GM21515 (cell line): ENCODE results near the gene EME2.
"Not testable (repeated sequence)": the region's sequence is repeated elsewhere in the genome, so short reads cannot be mapped to it uniquely, and the experiment has no call there.

Source experiments
- ATAC-seq: cut with Tn5 transposase; IDR thresholded peaks from one replicate; pipeline ENCODE4 v1.9.1; 2021; ENCODE audit not compliant: unreplicated experiment

EME2 gene

DNA sequence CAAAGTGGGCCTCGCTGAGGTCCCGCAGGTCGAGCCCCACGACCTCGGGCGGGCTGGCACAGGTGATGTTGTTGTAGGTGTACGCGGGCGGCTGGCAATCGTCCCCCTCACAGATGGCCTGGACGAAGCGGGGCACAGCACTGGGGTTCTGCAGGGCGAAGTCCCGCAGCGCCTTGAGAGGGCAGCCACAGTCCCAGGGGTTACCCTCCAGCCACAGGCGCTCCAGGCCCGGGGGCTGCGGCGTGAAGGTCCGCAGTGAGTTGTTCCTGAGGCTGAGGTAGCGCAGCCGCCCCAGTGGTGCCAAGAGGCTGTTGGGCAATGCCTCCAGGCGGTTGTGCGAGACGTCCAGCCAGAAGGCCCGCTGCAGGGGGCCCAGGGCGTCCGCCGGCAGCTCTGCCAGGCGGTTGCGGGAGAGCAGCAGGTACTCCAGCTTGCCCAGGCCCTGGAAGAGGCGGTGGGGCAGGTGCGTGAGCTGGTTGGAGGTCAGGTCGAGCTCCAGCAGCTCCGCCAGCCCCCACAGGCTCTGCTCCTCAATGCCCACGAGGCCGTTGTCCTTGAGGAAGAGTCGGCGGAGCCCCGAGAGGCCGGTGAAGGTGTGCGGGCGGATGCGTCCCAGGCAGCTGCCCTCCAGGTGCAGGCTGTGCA is 18.1 kb downstream of the EME2 start:
- ATAC-seq: no peak

DNA sequence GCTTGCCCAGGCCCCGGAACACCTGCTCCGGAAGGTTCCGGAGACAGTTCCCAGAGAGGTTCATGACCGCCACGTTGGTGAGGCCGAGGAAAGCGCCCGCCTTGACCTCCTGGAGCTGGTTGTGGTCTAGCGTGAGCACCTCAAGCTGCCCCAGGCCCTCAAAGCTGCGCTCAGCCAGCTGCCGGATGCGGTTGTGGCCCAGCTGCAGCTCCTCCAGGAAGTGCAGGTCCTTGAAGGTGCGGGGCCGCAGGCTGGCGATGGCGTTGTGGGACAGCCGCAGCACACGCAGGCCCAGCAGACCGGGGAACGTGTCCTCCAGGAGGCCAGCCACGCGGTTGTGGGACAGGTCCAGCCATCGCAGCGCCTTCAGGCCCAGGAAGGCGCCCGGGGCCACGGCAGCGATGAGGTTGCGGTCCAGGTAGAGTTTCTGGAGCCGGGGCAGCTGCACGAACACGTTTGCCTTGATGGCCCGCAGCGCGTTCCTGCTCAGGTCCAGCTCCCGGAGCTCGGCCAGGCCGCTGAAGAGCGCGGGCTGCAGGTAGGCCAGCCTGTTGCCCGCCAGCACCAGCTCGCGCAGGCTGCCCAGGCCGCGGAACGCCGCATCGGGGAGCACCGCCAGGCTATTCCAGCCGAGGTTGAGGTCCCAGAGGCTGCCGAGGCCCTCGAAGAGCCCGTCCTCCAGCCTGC is 18.8 kb downstream of the EME2 start:
- no peak for ATAC-seq

DNA sequence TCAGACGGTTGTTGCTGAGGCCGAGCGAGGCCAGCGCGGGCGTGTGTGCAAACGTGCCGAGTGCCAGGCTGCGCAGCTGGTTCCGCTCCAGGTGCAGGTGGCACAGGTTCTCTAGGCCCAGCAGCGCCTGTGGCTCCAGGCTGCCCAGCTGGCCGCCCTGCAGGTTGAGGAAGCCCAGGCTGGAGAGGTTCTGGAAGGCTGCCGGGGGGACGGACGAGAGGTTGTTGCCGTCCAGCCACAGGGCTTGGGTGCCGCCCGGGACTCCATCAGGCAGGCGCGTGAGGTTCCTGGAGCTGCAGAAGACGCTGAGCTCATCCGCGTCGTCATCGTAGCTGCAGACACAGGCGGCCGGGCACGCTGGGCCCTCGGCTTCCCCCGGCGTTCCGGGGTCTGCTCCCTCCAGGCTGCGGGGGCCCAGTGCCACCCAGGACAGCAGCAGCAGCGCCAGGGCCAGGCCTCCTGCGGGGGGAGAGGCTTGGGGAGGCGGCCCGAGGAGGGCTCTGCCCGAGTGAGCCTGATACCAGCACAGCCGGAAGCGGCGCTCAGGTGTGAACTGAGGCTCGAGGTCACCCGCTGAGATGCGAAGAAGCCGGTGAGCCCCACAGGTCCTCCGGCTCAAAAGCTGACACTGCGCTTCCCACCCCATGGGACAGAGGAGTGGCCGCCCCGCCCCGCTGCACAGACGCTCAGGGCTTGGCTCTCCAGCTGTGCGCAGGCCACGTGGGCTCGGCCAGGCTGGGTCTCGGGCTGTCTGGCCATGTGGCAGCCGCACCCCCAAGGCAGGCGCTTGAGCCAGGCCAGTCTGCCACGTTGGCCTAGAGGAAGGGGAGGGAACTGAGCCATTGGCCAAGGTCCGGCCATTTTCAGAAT is 19.6 kb downstream of the EME2 start:
- ATAC-seq: no peak

DNA sequence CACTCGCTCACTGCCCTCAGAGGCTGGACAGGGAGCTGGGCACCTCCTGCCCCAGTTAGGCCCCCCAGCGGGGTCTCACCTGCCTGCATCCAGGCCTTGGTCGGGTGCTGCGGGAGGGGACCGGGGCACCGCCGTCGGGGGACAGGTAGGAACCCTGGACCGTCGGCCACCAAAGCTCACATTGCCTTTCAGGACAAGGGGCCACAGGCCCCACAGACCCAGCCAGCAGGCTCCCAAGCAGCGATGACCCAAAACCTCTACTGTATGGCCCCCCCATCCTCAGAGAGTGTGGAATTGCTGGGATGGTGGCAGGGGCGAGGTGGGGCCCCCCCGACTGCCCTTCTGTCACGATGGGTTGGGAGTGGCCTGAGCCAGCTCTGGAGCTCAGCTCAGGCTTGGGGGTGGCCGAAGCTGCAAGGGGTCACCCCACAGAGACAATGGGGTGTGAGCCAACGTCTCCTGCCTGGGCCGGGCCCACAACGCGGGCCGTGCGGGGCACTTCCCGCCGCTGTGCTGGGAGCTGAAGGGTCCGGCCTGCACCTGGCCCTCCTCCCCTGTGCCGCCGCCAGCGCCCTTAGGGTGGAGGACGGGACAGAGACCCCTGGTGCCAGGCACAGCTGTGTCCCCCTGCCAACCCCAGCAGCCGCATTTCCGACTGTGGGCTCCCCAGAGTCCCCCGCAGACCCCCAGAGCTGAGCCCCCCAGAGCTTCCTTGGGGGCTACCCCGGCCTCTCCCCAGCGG is 20.4 kb downstream of the EME2 start:
- no peak for ATAC-seq

DNA sequence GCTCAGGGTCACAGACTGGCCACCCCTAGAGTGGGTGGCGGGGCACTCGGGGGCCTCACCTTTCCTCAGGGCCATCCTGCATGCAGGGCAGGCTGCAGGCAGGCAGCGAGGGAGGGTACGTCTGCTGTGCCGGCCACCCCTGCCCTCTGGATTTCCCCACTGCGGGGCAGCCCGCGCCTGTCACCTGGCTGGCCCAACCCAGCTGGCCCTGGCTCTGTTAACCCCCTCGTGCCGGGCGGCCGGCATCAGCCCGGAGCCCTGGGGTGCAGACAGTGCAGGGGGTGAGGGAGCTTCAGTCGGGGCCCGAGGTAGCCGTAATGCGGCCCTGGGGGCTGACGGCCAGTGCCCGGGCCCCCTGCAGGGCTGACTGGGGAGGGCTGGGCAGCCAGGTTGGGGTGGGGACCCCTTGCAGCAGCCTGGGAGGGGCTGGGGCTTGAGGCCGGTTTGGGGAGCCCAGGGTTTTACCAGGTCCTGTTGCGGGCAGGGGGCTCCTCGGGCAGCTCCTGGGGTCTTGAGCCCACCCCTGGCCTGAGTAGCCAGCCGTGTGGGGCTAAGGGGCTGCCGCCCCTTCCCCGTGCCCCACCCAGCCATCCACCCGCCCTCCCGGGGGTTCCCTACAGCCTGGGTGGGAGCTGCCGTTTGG is 21.1 kb downstream of the EME2 start, which contains the start of gene IGFALS:
TSS of gene IGFALS (minus strand) at position 128 of the 643 bp plus-strand sequence. CDS start at position 75, 53 bp downstream.
- no peak for ATAC-seq

DNA sequence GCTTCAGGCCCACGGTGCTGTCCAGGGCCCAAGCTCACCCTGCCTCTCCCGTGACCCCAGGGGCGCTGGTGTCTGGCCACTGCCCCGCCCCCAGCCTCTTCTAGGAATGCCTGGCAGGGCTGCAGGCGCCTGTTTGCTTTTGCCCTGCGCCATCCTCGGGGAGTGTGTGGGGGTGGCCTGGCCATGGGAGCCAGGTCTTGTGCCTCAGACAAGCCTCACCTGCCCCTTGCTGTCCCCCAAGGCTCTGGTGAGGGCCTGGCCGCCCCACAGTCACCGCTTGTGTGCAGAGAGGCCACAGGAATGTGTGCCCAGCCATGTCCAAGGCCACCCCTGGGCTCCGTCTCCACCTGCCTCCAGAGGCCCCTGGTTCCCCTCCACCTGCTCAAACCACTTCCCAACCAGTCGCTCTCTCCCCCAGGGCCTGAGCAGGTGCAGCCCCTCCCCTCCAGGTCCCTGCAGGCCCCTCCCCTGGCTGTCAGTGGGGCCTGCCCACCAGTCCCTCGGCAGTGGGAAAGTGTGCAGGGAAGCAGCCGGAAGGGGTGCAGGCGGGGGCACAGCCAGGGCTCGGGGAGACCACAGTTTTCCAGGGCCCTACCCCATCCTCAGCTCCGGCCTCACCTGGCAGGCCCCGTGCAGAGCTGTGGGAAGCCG is 21.7 kb downstream of the EME2 start:
- ATAC-seq: no peak

DNA sequence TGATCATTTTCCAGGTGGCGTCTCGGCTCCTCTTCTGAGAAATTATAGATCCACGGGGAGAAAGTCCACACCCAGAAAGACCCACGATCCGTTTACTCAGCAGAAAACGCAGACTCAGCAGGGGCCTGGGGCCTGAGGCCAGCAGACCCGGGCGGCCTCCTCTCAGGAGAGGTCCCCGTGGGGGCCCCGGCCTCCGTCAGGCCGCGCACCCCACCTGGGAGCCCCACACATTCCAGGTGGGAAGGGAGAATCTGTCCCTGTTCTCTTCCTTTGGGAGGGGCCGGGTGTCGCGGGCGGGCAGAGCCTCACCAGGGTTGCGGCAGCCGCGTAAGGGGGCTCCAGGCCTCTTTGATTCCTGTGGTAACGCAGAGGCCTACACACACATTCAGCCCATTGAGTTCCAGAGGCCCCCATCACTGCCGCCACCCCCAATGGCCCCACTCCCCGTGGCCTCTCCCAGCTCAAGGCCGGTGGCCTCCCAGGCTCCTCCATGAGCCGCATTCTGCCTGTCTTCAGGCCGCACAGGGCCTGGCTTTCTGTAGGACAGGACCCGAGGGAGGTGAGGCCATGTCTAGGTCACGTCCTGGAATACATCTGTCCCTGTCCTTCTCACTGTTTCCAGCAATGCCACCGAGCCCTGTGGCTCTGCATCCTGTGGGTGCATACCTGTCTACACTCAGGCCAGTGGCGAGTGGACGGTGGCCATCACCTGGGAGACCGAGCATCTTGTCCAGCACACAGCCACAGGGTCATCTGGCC is 22.5 kb downstream of the EME2 start:
- no peak for ATAC-seq

DNA sequence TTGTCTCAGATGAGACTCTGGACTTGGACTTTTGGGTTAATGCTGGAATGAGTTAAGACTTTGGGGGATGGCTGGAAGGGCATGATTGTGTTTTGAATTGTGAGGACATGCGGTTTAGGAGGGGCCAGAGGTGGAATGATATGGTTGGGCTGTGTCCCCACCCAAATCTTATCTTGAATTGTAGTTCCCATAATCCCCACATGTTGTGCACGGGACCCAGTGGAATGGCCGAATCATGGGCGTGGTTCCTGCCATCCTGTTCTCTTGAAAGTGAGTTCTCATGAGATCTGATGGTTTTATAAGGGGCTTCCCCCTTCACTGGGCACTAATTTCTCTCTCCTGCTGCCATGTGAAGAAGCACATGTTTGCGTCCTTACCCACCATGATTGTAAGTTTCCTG is 26.7 kb downstream of the EME2 start:
- ATAC-seq: not testable (repeated sequence)

DNA sequence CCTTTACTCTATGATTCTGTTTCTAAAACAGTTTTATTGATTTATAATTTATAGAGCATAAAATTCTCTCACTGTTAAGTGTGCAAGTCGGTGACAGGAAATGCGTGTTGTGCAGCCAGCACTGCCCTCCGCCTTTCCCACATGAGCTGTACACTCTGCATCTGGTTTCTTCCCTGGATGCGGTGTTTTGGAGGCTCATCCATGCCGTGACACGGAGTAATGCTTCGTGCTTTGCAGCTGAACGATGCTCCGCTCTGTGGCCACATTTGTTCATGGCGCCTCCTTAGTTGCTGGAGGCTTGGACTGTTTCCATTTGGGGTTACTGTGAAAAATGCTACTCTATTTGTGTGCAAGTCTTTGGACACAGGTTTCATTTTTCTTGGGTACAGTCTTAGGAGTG is 28.1 kb downstream of the EME2 start:
- no peak for ATAC-seq

DNA sequence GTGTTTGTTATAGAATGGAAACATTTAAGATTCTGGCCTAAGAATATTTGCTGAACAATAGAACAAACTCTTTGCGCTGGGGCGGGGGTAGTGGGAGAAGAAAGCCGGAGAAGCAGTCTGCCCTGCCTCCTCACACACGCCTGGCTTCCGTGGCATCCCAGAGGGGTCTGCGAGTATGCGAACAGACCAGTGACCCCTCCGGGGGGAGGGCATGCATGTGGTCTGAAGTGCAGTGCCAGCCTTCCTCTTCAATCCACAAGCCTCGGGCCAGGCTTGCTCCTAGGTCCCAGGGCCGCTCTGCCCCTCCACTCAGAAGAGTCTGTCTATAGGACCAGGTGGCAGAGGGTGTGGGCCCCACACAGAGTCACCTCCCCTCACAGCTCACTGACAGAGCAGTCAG is 35.0 kb downstream of the EME2 start:
- no peak for ATAC-seq

DNA sequence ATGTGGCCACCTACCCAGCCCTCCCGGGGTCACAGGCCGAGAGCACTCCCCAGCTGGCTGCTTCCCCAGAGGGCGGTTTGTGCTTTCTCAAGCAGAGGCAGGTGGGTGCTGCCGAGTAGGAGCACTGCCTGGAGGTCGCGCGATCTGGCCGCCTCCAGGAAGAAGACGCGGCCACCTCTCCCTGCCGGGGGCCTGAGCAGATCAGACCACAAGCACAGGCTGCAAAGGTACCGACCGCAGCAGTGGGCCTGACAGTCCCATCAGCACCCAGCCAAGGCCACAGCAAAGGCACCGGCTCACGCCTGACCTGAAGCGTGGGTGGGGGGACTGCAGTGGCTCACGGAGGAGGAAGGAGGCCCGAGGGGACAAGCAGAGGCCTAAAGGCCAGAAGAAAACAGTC is 36.1 kb downstream of the EME2 start:
- ATAC-seq: no peak

DNA sequence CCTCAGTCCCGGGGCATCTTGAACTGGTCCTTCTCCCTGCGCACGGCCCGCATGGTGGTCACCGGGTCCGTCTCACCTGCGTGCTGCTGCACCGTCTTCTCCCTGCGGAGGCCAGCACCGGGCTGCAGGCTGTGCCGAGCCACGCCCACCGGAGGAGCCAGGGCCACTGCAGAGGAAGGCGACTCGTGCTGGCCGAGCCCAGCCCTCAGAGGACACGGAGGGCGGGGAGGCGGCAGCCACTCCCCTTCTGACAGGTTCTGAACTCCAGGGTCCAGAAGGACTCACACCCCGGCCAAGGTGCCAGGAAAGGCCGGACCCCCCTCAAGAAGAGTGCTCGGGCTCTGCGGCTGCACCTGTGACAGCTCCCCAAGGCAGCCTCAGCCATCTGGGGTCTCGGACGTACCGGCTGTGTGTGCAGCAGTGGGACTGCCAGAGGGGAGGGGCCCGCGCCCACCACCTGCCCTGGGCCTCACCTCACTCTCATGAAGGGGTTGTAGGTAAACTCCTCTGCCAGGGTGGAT is 36.7 kb downstream of the EME2 start:
- no peak for ATAC-seq

DNA sequence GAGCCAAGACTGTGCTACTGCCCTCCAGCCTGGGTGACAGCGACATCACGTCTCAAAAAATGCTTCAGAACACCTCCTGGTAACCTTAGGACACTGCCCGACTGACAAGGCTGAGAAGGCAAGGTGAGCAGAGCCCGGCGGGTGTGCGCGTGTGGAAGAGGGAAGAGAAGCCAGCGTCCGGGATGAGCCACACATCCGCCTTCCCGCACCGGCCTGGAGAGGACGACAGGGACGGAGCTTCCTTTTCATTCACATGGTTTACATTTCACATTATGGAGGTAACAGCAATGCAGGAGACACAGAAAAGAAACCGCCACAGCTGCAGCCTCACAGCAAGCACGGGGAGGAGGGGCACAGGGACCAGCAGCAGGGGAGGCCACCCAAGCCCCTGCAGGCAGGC is 37.5 kb downstream of the EME2 start:
- ATAC-seq: no peak

DNA sequence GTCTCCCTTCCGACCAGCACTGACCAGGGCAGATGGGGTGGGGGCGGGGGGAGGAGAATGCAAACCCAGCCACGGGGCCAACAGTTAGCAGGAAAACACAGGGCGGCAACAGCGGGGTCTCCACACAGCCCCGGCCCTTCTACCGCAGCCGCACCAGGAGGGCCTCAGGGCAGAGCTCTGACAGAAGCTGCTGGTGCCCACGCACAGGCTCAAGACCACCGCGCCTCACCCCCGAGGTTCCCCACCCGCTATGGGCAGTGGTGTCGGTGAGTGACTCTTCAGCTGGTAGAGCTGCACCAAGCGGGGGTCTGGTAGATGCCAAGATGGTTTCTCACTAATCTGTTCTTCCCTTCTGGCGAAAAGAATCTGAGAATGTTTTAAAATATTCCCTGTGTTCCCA is 37.9 kb downstream of the EME2 start:
- ATAC-seq: no peak

DNA sequence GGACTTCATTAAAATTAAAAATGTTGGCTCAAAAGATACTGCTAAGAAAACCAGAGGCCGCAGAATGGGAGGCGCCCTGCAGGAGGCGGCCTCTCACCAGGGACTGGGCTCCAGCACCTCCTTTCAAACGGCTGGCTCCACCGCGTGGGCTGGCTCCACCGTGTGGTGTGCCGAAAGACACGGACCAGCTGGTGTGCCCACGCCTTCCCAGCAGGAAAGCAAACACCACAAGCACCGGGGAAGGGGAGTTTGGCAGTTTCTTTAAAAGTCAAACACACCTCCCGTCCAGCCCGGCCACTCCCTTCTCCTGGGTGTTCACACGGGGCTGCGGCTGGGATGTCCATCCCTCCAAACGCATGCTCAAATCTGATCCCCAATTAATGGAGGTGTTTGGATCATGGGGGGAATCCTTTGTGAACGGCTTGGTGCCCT is 40.1 kb downstream of the EME2 start:
- no peak for ATAC-seq

DNA sequence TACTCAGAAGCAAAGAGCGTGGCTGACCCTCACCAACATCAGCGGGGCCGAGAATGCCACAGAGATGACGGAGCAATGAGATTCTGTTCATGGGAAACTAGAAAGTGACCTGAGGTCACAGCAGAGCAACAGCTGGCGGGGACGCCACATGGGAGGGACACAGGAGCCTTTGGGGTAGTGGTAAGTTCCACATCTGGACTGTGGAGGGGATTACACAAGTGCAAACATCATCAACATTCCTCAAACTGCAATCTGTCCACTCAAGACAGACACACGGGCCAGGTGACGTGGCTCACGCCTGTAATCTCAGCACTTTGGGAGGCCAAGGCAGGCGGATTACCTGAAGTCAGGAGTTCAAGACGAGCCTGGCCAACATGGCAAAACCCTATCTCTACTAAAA is 42.9 kb downstream of the EME2 start:
- no peak for ATAC-seq

DNA sequence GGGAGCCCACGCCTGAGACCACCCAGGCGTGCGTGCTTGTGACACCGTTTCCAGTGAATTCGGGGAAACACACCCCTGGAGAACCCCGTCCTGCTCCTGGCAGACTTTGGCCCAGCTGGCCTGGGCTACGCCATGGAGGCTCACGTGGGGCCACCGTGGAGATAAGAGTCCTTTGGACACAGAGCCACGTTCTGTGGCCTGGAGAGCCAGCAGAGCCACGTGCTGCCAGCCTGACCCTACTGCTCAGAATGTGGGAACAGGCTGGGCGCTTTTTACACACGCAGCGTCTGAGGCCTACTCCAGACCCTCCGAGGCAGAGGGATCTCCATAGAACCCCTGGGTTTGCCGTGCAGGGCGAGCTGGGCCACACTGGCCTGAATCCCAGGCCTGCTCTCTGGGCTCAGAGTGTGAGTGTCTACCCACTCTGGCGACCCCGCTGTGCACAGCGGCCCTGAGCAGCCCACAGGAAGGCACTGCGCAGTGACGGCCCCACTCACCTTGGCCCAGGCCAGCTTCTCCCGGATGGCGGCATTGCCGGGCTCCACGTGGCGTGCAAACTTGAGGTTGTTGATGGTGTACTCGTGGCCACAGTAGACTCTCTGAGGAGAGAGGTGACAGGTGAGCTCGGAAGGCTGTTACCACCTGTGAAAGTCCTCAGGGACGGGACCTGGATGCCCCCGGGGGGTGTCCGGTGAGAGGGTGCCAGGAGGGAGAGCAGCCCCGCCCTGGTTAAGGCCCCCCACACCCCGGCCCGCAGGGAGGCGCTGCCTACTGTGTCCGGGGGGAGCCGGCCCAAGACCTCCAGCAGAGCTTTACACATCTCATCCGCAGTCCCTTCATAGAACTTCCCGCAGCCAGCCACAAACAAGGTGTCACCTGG is 44.0 kb downstream of the EME2 start:
- ATAC-seq: no peak

DNA sequence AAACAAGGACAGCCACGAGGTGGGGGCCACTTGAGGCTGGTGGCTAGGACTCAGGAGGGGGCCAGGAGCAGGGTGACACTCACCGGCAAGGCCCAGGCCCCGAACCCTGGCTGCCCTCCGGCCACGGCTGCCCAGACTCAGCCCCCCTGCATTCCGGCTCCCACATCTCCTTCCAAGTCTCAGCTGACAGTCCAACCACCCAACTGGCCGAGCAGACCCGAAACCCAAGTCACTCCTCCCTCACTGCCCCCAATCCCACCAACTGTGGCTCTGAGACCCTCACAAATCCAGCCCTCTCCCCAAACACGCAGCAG is 44.6 kb downstream of the EME2 start:
- ATAC-seq: no peak
